GM12878 (cell line): ENCODE data around the gene KHK. TPM values are rescaled to one million over a fixed set of nuclear protein-coding genes. Genes with fewer than 3 reads are reported as not detected.

ENCODE experiments used
- BMI1 ChIP-seq: fragments of 450-650 bp; IDR thresholded peaks from 2 replicates; pipeline ENCODE4 v1.6.1; 2016; ENCODE audit warnings: mild to moderate bottlenecking, moderate library complexity, borderline replicate concordance
- CEBPB ChIP-seq, 2 experiments: fragments of 150-350 bp in 1 of 2; IDR thresholded peaks; 2 replicates each; pipeline ENCODE4 v1.6.1; 2012 to 2014; ENCODE audit warnings: low read depth in 2 of 2, low read length in 2 of 2, borderline replicate concordance in 1 of 2, inconsistent platforms in 1 of 2
- CREM ChIP-seq: IDR thresholded peaks from 2 replicates; pipeline ENCODE4 v1.6.1; 2014; ENCODE audit warnings: antibody characterized with exemption, low read depth
- HDAC2 ChIP-seq: fragments of 200-600 bp; sonication (generic); IDR thresholded peaks from 2 replicates; pipeline ENCODE4 v1.6.1; 2017
- MXI1 ChIP-seq: fragments of 150-350 bp; IDR thresholded peaks from 2 replicates; pipeline ENCODE4 v1.6.1; 2011; ENCODE audit warnings: low read depth, mild to moderate bottlenecking, inconsistent platforms, low read length, improper control_type of control experiment
- RAD21 ChIP-seq: IDR thresholded peaks from 2 replicates; pipeline ENCODE4 v1.6.1; 2011; ENCODE audit warnings: mild to moderate bottlenecking, low read depth, low read length, moderate library complexity; ENCODE audit not compliant: insufficient read depth
- RB1 ChIP-seq: fragments of 450-650 bp; formaldehyde crosslinking; IDR thresholded peaks from 2 replicates; pipeline ENCODE4 v1.6.1; 2017; ENCODE audit warnings: mild to moderate bottlenecking, borderline replicate concordance
- RBBP5 ChIP-seq: fragments of 200-600 bp; sonication (generic); conservative IDR thresholded peaks from 2 replicates; pipeline ENCODE4 v1.6.1; 2016
- RFX5 ChIP-seq: IDR thresholded peaks from 2 replicates; pipeline ENCODE4 v1.6.1; 2011; ENCODE audit warnings: low read depth, low read length, improper control_type of control experiment
- SIX5 ChIP-seq: IDR thresholded peaks from 2 replicates; pipeline ENCODE4 v1.6.1; 2011; ENCODE audit warnings: mild to moderate bottlenecking, low read depth, low read length, moderate library complexity; ENCODE audit not compliant: severe bottlenecking
- SPI1 ChIP-seq: IDR thresholded peaks from 2 replicates; pipeline ENCODE4 v1.6.1; 2011; ENCODE audit warnings: low read depth, mild to moderate bottlenecking, low read length, moderate library complexity, borderline replicate concordance; ENCODE audit not compliant: insufficient read depth
- TAF1 ChIP-seq: IDR thresholded peaks from 2 replicates; pipeline ENCODE4 v1.6.1; 2011; ENCODE audit warnings: mild to moderate bottlenecking, low read depth, low read length, borderline replicate concordance
- ZSCAN29 ChIP-seq: fragments of 450-650 bp; IDR thresholded peaks from 2 replicates; pipeline ENCODE4 v1.6.1; 2017; ENCODE audit warnings: mild to moderate bottlenecking, moderate library complexity
- polyA plus RNA-seq, 11 experiments: library from polyadenylated mRNA; depleted of rRNA in 4 of 11; unstranded in 6 of 11; stranded (reverse) in 5 of 11; fragments of >200 nt; fragmentation: Nextera tagmentation in 4 of 11; fragmentation: Illumina TruSeq in 1 of 11; extraction: Ambion mirVana in 4 of 11; extraction: Trizol in 1 of 11; gene quantifications; 1 replicate in 1 of 11; 2 replicates in 10 of 11; pipeline versions ENCODE4 v1.2.1 to v1.2.3, GENCODE V29; 2011 to 2016; ENCODE audit warnings: inconsistent platforms in 2 of 11, missing spikeins in 2 of 11, low read depth in 1 of 11
- total RNA-seq, 4 experiments: library from RNA; depleted of rRNA in 3 of 4; stranded (reverse); fragments of >200 nt in 3 of 4; fragmentation: Illumina TruSeq in 1 of 4; extraction: Trizol in 1 of 4; gene quantifications; 2 replicates each; pipeline versions ENCODE4 v1.2.1 to v1.2.3, GENCODE V29; 2013 to 2021
- TF ChIP-seq, protein P1 (sequence below): fragments of 450-650 bp; IDR thresholded peaks from 2 replicates; pipeline ENCODE4 v1.6.1; 2016; ENCODE audit warnings: mild to moderate bottlenecking
- TF ChIP-seq, protein P2 (sequence below): fragments of 450-650 bp; IDR thresholded peaks from 2 replicates; pipeline ENCODE4 v1.6.1; 2016; ENCODE audit warnings: mild to moderate bottlenecking, moderate library complexity, borderline replicate concordance
- TF ChIP-seq, protein P3 (sequence below), 3 experiments: IDR thresholded peaks in 2 of 3; conservative IDR thresholded peaks in 1 of 3; 2 replicates each; pipeline ENCODE4 v1.5.1; 2011; ENCODE audit warnings: low read depth in 3 of 3, low read length in 3 of 3, mild to moderate bottlenecking in 3 of 3, control low read depth in 2 of 3, moderate library complexity in 2 of 3, inconsistent platforms in 1 of 3, mixed read lengths in 1 of 3; ENCODE audit not compliant: control insufficient read depth in 2 of 3, insufficient read depth in 1 of 3; ENCODE audit errors: extremely low read depth in 1 of 3

The KHK gene
- total and polyA plus RNA-seq, 10 of the 15 experiments (the other 5 are each of a cell fraction or from before 2014, with no cell fraction given), result 0.31 to 11.8 (median 3.9) TPM

DNA sequence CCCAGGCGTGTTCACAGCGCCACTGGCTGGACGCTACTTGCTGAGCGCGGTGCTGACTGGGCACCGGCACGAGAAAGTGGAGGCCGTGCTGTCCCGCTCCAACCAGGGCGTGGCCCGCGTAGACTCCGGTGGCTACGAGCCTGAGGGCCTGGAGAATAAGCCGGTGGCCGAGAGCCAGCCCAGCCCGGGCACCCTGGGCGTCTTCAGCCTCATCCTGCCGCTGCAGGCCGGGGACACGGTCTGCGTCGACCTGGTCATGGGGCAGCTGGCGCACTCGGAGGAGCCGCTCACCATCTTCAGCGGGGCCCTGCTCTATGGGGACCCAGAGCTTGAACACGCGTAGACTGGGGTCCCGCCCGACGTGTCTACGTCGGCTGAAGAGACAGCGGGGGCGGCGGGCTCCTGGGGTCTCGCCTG lies 891 bp upstream of the KHK start (continued):
- TF ChIP-seq, protein P1, sequence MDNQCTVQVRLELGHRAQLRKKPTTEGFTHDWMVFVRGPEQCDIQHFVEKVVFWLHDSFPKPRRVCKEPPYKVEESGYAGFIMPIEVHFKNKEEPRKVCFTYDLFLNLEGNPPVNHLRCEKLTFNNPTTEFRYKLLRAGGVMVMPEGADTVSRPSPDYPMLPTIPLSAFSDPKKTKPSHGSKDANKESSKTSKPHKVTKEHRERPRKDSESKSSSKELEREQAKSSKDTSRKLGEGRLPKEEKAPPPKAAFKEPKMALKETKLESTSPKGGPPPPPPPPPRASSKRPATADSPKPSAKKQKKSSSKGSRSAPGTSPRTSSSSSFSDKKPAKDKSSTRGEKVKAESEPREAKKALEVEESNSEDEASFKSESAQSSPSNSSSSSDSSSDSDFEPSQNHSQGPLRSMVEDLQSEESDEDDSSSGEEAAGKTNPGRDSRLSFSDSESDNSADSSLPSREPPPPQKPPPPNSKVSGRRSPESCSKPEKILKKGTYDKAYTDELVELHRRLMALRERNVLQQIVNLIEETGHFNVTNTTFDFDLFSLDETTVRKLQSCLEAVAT, result no peak
- TF ChIP-seq RFX5 (no peak), RBBP5 (no peak), RB1 (no peak), TAF1 (no peak), ZSCAN29 (peak; percentile 90), BMI1 (no peak), RAD21 (peak; percentile 60), MXI1 (peak; percentile 6; the same call in 1 of the 2 replicates), HDAC2 (no peak), CREM (0 out of 2 replicates have a peak, but pooled peaks have one; percentile 11), CEBPB (IDR thresholded peaks at IDR 0.05; ENCODE audit: borderline replicate concordance in 1 of 2, low read depth in 2 of 2, low read length in 2 of 2) (no peak), SPI1 (no peak), SIX5 (no peak)
- TF ChIP-seq, protein P2, sequence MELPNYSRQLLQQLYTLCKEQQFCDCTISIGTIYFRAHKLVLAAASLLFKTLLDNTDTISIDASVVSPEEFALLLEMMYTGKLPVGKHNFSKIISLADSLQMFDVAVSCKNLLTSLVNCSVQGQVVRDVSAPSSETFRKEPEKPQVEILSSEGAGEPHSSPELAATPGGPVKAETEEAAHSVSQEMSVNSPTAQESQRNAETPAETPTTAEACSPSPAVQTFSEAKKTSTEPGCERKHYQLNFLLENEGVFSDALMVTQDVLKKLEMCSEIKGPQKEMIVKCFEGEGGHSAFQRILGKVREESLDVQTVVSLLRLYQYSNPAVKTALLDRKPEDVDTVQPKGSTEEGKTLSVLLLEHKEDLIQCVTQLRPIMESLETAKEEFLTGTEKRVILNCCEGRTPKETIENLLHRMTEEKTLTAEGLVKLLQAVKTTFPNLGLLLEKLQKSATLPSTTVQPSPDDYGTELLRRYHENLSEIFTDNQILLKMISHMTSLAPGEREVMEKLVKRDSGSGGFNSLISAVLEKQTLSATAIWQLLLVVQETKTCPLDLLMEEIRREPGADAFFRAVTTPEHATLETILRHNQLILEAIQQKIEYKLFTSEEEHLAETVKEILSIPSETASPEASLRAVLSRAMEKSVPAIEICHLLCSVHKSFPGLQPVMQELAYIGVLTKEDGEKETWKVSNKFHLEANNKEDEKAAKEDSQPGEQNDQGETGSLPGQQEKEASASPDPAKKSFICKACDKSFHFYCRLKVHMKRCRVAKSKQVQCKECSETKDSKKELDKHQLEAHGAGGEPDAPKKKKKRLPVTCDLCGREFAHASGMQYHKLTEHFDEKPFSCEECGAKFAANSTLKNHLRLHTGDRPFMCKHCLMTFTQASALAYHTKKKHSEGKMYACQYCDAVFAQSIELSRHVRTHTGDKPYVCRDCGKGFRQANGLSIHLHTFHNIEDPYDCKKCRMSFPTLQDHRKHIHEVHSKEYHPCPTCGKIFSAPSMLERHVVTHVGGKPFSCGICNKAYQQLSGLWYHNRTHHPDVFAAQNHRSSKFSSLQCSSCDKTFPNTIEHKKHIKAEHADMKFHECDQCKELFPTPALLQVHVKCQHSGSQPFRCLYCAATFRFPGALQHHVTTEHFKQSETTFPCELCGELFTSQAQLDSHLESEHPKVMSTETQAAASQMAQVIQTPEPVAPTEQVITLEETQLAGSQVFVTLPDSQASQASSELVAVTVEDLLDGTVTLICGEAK, result no peak
- TF ChIP-seq, protein P3, sequence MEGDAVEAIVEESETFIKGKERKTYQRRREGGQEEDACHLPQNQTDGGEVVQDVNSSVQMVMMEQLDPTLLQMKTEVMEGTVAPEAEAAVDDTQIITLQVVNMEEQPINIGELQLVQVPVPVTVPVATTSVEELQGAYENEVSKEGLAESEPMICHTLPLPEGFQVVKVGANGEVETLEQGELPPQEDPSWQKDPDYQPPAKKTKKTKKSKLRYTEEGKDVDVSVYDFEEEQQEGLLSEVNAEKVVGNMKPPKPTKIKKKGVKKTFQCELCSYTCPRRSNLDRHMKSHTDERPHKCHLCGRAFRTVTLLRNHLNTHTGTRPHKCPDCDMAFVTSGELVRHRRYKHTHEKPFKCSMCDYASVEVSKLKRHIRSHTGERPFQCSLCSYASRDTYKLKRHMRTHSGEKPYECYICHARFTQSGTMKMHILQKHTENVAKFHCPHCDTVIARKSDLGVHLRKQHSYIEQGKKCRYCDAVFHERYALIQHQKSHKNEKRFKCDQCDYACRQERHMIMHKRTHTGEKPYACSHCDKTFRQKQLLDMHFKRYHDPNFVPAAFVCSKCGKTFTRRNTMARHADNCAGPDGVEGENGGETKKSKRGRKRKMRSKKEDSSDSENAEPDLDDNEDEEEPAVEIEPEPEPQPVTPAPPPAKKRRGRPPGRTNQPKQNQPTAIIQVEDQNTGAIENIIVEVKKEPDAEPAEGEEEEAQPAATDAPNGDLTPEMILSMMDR (IDR thresholded peaks at IDR 0.05 in 2 of 3, conservative IDR thresholded peaks at IDR 0.05 in 1 of 3; ENCODE audit: control insufficient read depth in 2 of 3, extremely low read depth in 1 of 3, insufficient read depth in 1 of 3, low read depth in 3 of 3, low read length in 3 of 3), result peak; percentile 39 to 73 (median 52); a peak in 4 of 6 replicates
